CD4-positive, alpha-beta T cell treated with Interleukin-4 for 4 hours (primary cell): Measurements from ENCODE around the gene STK32B.

Experiments used
- DNase-seq: peaks from one replicate; pipeline ENCODE4 v3.0.0-alpha.2; 2020

The STK32B gene

DNA sequence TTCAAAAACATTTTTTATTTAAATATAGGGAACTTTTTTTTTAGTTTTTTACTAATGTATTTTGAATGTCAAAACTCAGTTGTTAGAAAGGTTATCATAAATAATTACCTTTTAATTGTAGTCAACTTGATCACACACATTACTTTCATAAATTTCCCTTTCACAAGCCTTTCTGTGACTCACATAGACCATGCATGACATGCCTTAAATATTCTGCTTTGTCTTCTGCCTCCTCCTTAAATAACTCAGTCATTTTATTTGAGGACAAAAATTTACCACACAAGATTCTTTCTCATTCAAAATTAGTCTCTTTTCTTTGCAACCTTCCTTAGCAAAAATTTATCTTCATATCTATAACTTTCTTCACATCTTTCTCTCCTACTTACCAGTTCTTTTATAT lies 437.1 kb downstream of the STK32B start:
- DNase-seq, result no peak

DNA sequence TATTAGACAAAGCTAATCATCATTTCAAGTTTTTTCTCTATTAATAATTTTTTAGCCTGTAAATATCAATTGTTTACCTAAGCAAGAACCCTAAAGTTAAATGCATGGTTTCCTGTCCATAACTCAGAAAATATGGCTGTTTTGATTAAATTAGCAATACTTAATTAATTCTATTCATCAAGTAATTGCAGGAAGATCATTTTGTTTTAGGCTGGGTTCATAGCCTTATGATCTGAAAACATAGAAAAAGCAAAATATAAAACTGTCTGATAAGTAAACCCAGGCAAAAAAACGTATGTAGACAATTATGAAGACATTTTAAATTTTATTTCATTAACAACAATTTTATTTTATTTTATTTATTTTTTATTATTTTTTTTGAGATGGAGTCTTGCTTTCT lies 438.0 kb downstream of the STK32B start:
- DNase-seq, result no peak

DNA sequence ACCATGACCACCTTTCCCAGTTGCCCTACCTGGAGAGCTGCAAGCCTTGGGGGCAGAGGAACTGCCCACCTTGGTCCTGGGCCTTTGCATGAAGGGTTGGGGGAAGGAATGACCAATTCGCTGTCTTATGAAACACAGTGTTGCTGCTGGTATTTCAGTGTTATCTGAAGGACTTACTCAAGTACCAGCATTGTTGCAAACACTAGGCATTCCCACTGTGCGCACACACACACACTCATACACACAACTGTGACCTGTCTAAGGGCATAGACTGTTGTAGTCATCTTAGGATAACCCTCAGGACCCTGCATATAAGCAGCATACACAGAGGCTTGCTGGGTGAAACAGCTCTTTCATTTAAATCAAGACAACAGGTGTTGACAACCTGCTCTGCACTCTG lies 446.2 kb downstream of the STK32B start:
- DNase-seq, result no peak

DNA sequence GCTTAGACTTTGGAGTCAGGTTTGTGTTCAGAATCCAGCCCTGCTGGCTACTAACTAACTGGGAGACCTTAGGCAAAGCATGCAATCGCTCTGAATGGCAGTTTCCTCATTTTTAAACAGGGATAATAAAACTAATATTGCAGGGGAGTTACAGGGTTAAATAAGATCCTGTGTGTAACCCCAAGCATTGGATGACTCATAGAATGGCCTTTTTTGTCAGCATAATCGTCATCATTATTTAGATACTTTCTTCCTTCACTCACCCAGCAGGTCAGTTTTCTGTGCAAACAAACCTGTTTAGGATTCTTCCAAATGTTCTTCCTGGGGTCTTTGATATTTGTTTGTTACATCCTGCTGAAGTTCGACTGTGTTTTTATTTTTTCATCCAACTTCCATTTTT lies 448.9 kb downstream of the STK32B start:
- DNase-seq, result no peak

DNA sequence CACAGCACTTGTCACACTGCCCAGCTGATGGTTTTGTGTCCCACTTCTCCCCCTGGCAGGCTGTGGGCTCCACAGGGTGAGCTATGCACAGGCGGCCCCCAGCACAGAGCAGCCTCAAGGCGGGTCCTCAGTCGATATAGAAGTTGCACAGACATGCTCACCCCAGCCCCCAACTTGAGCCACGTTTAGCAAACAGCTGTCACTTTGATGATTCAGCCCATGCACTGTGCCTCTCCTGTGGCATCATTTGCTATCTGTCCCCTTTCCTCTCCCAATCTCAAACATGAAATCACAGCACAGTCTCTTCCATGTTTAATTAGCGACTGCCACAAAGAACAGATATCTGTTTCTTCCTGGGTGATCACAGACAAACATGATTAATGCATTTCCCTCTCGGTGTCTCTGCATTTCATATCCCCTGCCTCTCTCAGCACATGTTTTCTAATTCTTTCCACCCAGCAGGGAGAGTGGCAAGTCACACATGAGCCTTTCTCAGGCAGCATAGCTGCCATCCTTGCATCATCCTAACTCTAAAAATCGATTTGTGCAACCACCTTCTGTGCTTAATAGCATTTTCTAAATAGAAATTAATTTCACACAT lies 452.2 kb downstream of the STK32B start:
- DNase-seq, result no peak

DNA sequence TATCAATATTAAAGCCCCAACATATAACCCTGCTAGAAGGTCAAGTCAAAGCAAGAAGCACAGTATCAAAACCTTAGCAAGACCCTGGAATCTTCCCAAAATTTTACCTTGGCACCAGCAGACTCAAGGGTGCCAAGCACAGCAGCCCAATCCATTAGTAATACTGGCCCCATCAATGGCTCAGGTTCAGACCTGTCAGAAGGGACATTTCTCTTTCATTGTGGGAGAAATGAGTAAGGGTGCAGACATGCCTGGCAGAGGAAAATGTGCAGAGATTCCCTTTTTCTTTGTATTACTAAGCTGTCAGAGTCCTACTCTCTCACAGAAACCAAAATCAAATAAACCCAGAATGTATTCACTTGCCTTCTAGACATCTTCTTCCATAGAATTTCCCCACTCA lies 453.2 kb downstream of the STK32B start:
- DNase-seq, result no peak

DNA sequence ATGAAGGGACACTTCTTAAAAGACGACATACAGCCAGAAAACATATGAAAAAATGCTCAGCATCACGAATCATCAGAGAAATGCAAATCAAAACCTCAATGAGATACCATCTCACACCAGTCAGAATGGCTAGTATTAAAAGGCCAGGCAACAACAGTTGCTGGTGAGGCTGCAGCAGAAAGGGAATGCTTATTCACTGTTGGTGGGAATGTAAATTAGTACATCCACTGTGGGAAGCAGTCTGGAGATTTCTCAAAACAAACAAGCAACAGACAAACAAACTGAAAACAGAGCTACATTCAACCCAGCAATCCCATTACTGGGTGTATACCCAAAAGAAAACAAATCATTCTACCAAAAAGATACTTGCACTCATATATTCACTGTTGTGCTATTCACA lies 459.2 kb downstream of the STK32B start:
- DNase-seq, result no peak

DNA sequence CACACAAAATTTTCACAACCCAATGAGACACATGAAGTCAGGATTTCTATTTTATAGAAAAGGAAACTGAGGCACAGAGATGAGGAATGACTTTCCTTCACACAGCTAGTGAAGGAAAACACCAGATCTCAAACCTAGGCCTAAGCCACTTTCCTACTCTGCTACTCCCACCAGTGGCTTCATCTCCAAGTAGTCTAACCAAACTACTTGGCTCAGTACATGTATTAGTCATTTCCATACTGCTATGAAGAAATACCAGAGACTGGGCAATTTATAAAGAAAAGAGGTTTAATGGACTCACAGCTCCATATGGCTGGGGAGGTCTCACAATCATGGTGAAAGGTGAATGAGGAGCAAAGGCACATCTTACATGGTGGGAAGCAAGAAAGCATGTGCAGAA lies 460.5 kb downstream of the STK32B start:
- no peak for DNase-seq

DNA sequence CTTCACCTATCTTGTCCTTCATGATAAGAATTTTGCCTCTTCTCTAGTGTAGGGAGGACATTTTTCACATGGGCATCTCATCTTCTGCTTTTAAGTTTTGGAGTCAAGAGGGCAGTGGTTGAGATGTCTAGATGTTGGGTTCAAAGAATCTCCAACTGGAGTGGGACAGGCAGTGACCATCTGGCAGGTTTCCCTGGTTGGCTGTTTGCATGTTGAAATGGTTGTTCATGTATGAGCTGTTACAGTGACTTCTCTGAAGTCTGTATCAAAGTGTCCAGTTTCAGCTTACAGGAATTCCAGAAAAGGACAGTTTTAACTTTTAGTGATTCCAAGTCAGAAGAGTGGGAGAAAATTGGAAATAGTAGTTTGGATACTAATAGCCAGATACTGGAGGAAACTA lies 464.4 kb downstream of the STK32B start:
- no peak for DNase-seq

DNA sequence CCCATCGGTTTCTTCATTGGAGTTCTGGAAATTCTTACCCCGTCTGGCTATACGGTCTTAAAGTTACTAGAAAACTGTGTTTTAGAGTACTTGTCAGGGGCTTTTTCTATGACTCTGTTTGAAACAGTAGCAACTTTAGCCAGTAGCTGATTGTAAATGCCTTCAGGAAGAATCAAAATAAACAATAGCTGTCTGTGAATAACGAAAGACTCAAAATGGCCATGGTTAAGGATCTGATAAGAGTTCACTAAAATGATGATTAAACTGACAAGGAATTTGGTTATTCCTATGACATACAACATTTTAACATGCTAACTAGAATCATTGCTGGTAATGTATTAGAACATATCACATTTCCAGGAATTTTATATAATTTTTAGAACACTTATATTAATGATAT lies 466.1 kb downstream of the STK32B start:
- no peak for DNase-seq

DNA sequence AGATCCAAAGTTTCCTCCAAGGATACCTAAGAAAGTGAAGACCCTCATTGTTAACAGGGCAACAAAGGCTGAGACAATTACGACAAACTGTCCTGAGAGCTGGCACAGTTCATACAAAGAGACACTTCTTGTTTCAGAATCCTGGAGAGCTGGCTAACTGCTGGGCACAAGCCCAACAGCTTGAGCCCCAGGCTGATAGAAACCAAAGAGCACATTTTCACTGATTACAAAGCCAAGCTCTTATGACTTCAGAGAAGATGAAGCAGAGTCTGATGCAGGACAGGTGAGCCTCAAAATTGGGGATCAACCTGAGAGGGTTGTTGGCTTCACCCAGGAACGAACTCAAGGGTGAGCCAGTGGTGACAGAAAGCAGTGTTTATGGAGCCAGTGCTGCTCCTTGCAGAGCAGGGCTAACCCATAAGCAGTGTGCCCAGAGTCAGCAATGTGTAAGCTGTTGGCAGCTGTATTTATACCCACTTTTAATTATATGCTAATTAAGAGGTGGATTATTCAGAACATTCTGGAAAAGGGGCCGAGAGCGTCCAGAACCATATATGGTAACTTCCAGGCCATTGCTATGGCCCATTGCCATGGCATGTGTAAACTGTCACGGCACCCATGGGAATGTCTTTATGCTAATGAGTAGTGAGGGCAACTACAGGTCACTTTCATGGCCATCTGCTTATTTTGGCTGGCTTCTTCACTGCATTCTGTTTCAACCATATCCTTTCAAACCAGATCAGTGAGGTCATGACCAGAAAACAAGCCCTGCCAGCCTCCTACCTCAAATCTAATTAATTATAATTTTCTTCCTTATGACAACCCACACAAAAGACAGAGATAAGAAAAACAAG lies 473.4 kb downstream of the STK32B start:
- DNase-seq, result no peak

DNA sequence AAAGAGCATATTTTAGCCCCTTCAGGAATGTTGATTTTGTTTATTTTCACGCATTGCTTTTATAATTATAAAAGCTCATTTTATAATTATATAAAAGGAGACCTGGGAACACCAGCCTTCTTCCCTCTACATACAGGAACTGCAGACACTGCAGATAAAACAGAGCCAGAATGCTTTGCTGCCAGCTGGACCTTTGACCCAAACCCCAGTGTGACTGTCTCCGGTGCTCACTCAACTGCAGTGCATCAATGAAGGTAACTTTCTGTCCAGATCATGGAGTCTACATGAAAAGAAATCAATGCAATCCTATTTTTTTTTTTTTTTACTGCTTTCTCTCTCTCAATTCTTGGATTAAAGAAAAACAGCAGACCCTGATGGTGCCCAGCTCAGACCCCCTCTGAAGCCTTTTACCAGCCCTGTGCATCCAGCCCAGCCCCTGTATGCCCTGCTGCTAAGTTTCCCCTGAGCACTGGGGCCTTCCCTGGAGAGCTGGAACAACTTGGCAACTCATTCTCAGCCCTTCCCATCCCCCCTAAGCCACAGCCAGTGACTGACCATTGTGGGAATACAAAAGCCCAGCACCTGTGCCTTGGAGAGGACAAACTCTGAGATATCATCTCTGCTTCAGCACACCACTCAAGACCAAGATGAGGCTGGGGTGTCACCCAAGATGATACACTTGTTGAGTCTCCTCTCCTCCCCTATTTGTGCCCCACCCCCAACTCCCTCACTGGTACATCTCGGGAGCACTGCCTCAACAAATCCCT lies 475.0 kb downstream of the STK32B start:
- no peak for DNase-seq

DNA sequence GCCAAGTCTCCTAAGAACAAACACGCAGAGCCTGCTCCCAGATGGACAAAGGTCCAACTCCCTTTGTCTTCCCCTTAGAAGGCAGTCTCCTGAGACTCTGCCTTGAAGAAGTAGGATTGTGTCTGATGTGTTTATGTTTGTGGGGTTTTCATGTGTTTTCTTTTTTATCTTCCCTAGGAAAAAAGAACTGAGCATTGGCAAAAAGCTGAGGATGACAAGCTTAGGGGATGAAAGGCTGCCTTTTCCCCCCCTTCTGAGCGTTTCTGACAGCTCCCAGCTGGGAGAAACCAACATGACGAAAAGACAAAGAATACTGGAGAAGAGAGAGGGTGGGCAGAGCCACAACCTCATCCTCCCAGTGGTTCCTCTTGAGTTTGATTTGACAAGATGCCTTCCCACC lies 475.9 kb downstream of the STK32B start:
- no peak for DNase-seq

DNA sequence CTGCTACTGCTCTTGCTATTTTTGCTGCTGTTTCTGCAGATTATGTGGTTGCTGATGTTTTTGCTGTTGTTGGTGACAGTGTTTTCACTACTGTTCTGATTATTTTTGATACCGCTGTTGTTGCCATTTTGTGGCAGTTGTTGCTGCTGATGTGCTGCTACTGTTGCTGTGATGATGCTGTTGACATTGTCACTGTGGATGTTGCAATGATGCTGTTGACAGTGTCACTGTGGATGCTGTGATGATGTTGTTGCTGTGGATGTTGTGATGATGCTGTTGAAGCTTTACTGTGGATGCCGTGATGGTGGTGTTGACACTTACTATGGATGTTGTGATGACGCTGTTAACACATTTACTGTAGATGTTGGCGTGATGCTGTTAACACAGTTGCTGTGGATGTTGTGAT lies 476.8 kb downstream of the STK32B start:
- no peak for DNase-seq

DNA sequence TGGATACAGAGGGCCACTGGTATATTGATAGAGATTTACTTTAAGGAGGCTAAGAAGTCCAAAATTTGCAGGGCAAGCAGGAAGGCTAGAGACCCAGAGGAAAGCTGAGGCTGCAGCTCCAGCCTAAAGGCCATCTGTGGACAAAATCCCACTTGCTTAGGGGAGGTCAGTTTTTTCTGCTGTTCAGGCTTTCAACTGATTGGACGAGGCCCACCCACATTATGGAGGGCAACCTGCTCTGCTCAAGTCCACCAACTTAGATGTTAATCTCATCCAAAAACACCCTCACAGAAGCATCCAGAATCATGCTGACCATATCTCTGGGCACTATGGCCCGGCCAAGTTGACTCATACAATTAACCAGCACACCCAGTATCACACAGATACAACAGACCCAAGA lies 480.8 kb downstream of the STK32B start:
- no peak for DNase-seq

DNA sequence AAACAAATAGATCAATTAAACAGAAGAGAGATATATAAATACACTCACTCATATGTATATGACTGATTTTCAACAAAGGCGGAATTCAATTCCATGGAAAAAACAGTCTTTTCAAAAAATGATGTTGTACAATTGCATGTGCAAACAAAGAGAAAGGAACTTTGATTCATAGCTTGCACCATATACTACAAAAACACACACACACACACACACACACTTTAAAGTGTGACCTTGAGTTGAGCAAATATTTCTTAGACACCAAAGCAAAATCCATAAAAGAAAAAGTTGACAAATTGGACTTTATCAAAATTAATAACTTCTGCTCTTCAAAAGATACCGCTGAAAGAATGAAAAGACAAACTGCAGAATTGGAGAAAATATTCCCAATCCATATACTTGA lies 488.3 kb downstream of the STK32B start:
- no peak for DNase-seq

DNA sequence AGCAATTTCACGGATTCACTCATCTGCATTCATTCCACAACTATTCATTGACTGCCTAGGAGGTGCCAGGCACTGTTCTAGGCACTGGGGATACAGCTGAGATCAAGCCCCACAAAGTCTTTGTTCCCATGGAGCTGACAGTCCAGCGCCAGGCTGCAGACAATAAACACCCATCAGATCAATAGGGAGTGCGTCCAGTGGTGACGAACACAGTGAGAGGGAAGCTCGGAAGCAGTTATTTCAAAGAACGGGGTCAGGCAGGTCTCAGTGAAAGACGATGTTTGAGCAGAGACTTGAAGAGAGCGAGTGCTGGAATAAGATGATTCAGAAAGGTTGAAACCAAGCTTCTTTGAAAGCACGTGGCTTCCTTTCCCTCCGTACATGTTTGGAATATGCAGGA lies 489.9 kb downstream of the STK32B start:
- DNase-seq, result no peak

DNA sequence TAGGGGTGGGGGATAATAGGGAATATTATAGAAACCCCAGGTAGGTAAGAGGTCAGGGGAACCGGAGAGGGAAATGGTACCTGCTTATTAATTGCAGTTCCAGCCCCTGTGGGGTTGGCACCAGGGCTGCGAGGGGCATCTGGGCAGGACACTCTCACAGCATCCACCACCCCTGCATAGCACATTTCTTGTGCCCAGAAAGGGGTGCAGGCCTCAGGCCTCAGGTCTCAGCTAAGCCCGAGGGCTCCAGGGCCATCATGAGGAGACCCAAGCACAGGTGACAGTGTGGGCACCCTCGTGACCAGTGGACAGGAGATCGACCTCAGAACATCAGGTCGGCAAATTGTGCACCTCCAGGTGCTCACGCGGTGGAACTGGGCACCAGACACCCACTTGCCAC lies 492.4 kb downstream of the STK32B start:
- DNase-seq, result no peak

DNA sequence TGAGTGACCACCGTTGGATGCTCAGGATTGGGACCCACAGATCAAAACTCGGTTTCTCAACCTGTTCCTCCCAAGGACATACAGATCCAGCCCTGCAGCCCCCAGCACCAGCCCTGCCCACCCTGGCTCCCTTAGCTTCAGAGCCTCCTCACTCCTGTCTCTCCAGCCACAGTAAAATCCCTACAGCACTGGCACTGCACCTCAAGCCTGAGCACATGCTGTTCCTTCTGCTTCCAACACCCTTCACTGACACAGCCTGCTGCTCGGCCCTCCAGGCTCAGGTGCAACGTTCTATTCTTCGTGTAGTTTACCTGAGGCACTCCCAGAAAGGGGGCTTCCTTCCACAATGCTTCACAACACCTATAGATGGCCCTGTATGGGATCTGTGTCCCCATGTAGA lies 493.5 kb downstream of the STK32B start:
- DNase-seq, result no peak

DNA sequence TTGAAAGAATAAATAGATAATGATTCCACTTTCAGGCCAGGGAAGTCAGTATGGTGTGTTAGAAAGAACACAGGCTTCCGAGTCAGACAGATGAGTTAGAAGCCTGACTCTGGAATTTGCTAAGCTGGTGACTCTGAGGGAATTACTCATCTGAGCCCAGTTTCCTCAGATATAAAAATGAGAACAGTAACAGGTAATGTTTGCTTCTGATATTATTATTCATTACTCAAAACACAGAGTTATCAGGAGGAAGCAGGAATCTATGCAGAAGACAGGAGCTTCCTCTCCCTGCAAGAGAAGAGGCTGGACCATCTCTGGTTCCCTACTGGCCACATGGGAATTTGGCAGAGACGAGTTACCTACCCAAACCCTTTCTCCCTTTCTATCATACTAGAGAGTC lies 494.0 kb downstream of the STK32B start:
- no peak for DNase-seq

DNA sequence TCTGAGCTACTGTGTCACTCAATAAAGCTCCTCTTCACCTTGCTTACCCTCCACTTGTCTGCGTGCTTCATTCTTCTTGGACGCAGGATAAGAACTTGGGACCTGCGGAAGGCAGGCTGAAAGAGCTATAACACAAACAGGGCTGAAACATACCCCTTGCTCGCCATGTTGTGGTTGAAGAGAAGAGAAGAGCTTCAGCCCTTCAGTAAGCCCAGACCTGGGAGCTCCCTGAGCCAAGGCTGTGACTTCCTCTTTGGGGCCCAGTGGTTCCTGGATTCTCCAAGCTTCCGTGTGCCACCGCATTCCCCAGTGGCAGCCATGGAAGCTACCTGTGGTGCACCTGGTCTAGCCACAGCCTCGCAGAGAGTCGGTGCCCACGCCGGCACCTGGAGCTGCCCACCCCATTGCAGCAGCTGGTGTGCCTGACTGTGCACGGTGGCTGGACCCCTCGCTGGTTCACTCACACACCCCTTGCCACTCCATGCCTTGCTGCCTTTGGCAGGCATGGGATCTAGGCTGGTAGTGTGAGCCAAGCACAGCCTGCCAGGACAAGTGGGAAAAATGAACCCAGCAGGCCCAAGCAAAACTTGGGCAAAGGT lies 496.5 kb downstream of the STK32B start:
- DNase-seq, result no peak
